GM19467 (cell line): ENCODE measurements around the gene NFAT5.

Experiments used
- ATAC-seq: cut with Tn5 transposase; IDR thresholded peaks from one replicate; pipeline ENCODE4 v1.9.1; 2021; ENCODE audit warnings: mild to moderate bottlenecking, moderate library complexity; ENCODE audit not compliant: unreplicated experiment

Gene NFAT5

DNA sequence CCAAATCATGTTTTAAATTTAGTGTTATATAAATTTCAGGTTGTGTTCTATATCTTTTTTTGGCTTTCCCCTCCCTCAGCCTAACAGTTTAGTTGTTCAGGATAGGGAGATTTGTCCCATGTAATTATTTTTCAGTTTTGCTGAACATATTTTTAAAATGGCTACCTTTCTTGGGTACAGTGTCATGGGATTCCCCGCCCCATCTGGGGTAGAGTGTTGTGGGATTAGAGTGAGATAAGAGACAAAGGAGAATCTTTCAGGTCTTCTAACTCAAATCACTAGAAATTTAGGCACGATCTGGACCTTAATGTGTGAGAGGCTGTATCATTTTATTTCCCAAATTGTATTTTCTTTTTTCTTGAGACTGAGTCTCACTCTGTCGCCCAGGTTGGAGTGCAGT is 24.8 kb downstream of the NFAT5 start:
- no peak for ATAC-seq

- ATAC-seq, result no peak
These were observed 28.0 kb downstream of the NFAT5 start for GRCh38 chr16:69593751-69594255.

- no peak for ATAC-seq
These were observed 29.6 kb downstream of the NFAT5 start for GRCh38 chr16:69595127-69596036.

GRCh38 chr16:69596801-69597200 is 31.0 kb downstream of the NFAT5 start:
- ATAC-seq, result no peak

- ATAC-seq, result no peak
These were observed 32.3 kb downstream of the NFAT5 start for GRCh38 chr16:69598045-69598444.

- no peak for ATAC-seq
These were observed 34.0 kb downstream of the NFAT5 start for GRCh38 chr16:69599731-69600130.

DNA sequence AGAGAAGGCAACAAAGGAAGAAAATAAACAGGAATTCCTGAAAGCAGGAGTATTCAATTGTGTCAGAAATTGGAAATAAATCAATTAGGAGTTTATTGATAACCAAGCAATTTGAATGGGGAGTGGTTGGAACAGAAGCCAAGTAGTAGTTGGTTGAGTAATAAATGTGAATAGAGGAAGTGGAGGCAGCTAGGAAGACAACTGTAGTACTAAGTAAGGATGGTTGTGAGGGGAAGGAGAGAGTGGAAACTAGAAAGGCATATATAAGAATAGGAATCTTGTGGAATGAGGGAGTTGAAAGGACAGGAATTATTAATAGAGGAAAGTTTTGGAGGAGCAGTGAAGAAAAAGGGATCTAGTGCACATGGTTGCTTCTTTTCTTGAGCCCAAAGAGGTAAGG is 34.4 kb downstream of the NFAT5 start:
- ATAC-seq, result no peak

GRCh38 chr16:69601250-69601649 is 35.5 kb downstream of the NFAT5 start:
- no peak for ATAC-seq

DNA sequence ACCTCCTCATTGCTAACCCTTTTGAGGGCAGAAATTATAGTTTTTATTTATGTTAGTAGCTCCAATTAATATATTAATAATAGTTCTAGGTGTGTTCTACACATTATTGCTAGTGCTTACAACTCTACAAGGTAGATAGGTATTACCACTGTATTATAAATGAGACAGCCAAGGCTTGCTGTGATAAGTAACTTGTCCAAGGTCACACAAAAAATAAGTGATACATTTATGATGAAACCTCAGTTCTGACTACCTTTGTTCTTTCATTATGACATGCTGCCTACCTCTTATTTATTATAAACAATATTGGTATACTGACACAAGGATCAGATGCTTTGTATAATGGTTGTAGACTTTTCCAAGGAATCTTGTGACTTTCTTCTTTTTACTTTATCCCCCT is 41.2 kb downstream of the NFAT5 start:
- ATAC-seq, result no peak

DNA sequence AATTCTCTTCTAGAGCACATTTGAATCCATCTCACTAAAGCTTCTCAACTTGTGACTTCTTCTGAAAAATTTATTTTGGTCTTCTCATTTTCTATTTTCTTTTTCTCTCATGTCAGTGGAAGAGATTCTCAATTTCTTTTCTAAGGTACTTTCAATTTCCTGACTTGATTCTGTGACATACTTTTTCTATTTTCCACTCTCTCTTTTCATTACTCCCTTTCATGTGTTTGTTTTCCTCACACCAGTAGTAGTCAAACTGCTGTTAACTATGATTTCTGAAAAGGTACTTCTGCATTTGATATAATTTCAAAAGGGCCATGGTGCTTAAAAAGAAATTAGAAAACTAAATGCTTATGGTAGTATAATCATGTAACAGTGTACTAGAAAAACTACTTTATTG is 41.9 kb downstream of the NFAT5 start:
- ATAC-seq, result no peak

DNA sequence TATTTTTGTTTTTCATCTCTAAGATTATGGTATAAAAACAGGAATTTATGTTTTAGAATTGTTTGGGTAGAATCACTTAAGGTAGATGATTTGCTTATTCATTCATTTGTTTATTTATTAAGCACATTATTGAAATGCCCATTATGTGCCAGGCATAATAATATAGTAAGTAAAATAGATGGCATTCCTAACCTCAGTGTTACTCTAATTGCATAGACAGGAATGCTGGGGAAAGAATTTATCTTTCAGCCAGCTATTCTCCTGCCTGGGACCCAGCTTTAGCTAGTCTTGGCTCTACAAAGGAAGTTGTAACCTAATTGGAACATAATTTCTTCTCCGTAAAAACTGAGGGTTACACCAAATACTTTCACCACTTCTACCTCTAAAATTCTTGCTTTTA is 44.6 kb downstream of the NFAT5 start:
- no peak for ATAC-seq

- ATAC-seq, result no peak
These were observed 45.4 kb downstream of the NFAT5 start for GRCh38 chr16:69611103-69611640.

DNA sequence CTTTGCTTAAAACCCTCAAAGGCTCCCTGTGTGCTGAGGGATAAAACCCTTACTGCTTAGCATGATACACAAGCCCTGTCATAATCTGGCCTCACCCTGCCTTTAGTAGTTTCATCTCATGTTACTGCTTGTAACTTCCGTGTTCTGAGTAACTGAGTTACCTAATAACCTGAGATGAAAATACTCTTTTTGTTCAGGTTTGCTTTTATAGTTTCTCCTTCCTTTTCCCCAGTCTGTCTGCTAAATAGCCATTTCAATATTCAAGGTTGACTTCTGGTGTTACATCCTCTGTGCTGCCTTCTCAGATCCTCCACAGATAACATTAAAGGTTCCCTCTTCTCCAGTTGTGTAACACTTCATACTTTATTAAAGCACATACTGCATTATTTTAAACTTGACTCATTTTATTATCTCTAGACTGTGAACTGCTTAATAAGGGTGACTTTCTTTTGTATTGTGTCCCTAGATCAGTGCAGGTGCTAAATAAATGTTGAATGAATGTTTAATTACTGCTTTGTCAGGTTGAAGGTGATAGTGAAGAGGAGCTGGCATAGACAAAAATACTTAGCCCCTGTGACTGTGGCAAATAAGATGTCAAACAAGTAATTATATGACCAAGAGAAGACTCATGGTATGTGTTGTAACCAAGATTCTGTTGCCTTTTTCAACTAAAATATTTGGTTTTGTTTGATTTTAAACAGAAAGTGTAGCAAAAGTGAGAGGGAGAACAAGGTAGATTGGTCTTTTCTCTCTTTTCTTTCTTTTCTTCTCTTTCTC is 47.8 kb downstream of the NFAT5 start:
- peak; percentile 71 for ATAC-seq

DNA sequence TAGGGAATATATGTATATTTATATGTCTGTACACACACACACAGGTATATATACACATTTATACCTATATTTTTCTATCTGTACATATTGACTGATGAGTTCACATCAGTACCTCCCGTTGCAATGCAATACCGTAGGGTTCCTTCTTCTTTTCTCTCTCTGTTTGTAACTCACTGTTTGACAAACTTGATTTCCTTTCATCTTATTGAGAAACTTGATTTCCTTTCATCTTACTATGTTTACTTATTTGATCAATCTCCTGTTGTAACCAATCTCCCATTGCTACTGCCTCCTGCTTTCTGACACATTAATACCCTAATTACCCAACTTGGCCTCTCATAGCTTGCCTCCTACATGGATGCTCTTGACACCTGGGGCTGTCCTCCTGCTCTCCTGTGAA is 49.8 kb downstream of the NFAT5 start:
- no peak for ATAC-seq

DNA sequence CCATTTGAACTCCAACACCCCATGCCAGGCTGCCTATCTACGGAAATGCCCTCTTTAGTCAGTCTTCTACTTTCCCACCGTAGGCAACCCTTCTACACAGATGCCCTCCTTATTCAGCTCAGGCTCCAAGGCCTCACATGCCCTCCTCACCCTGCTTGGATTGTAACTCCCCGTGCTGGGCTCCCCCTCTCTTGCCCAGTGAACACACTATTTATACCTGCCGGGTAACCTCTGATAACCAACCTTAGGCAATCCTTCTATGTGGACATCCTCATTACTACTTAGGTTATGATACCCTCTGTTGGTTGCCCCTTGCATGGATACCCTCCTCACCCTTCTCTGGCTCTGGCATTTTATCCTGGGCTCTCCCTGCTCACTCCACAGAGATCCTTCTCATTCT is 50.3 kb downstream of the NFAT5 start:
- no peak for ATAC-seq

- ATAC-seq, result no peak
These were observed 52.5 kb downstream of the NFAT5 start for GRCh38 chr16:69618307-69618706.

- ATAC-seq, result no peak
These were observed 53.0 kb downstream of the NFAT5 start for GRCh38 chr16:69618721-69619120.

- no peak for ATAC-seq
These were observed 53.7 kb downstream of the NFAT5 start for GRCh38 chr16:69619514-69619913.

DNA sequence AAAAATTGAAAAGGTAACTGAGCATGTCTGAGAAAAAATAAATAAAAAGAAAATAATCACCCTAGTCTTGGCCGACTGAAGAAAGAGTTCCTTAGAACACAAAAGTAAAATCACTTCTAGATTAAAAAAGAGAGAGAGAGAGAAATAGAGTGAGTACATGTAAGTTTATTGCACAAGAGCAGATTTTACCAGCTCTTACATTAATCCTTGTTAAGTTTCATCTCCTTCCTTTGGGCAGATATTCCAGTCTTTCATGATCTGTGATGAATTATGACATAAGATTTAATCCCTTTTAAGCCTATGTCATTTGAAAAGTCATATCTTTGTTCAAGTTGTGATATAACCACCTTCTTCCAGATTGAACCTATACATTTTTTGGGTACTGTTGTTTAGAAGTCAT is 54.8 kb downstream of the NFAT5 start:
- ATAC-seq, result no peak

DNA sequence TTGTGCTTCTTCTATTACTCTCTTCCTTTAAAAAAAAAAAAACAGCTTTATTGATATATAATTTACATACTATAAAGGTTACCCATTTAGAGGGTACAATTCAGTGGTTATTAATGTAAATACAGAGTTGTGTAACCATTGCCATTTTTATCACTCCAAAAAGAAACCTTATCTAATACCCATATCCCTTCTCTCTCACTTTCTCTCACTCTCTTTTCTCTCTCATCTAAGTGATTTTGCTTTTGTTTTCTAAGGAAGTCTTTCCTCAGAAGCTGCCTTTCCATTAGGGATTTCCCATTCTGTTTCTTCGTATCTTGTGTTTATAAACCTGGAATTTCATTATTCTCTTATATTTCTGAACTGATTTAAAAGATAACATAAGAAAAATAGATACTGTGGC is 55.5 kb downstream of the NFAT5 start:
- ATAC-seq, result no peak

DNA sequence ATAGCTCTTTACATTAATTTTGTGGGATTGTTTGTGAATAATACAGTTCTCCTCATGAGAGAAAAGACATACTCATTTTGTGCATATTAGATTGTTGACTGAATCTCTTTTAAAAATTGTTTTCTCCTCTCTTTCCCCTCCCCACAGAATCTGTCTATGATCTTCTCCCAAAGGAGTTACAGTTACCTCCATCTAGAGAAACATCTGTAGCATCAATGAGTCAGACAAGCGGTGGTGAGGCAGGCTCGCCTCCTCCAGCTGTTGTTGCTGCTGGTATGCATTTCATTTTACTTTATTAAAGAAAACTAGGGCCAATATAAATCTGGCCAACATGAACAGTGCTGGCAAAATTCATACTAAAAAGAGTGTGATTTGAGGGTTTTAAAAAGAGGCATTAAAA is 60.5 kb downstream of the NFAT5 start:
- ATAC-seq, result no peak

GRCh38 chr16:69632828-69633227 is 67.1 kb downstream of the NFAT5 start:
- no peak for ATAC-seq
